K562 (cell line): ENCODE measurements around the gene KIF26B. TPM values are rescaled to one million over a fixed set of nuclear protein-coding genes. Genes with fewer than 3 reads are reported as not detected.

Experiments used
- ATAC-seq: fragments of 200-7000 bp; cut with Tn5 transposase; 3 replicates; pipeline ENCODE4 v1.9.1; 2020; ENCODE audit warnings: moderate library complexity
- BruUV-seq: library from RNA; stranded (reverse); fragments of 400-500 nt; replicated peaks from 2 replicates; lab custom pipeline; 2021; lab: Mats Ljungman, UMichigan
- CTCF ChIA-PET: fragments of 300-600 bp; formaldehyde crosslinking; extraction: SDS; loops from one replicate; lab custom pipeline; 2021; ENCODE audit warnings: low intra/inter-chr PET ratio; lab: Yijun Ruan, JAX
- POLR2A ChIA-PET: fragments of 300-600, 350-650 bp; sonication (Branson Sonifier 250); formaldehyde crosslinking; extraction: SDS; loops from one replicate; lab custom pipeline; 2021; ENCODE audit warnings: antibody characterized with exemption, inconsistent platforms; lab: Yijun Ruan, JAX
- DNase-seq, 4 experiments: peaks; one replicate each; pipeline versions ENCODE4 v3.0.0 to v3.0.0-alpha.2; 2011 to 2018; ENCODE audit warnings: low spot score in 3 of 4, mixed read lengths in 3 of 4; ENCODE audit errors: extremely low read depth in 1 of 4
- FAIRE-seq: peaks from 2 replicates; lab custom pipeline; 2011; peaks lifted over from hg19 to GRCh38; lab: Jason Lieb, UNC
- H2AFZ ChIP-seq: 2 replicates; pipeline ENCODE4 v1.6.0; 2011; ENCODE audit warnings: low read depth, low read length, control low read depth, inconsistent platforms
- H3K27ac ChIP-seq: fragments of 200-600 bp; 3 replicates; pipeline ENCODE4 v1.8.0; 2011; ENCODE audit warnings: low read depth, mild to moderate bottlenecking, control low read depth, inconsistent platforms, low read length, moderate library complexity, mixed read lengths; ENCODE audit errors: extremely low read depth
- H3K27me3 ChIP-seq, 2 experiments: fragments of 300-600 bp in 1 of 2; 2 replicates in 1 of 2; 3 replicates in 1 of 2; pipeline versions ENCODE4 v1.6.0 to v1.8.0; 2011; ENCODE audit warnings: inconsistent platforms in 2 of 2, low read length in 2 of 2, mild to moderate bottlenecking in 1 of 2, mixed read lengths in 1 of 2, moderate library complexity in 1 of 2; ENCODE audit not compliant: control insufficient read depth in 2 of 2, insufficient read depth in 2 of 2
- H3K36me3 ChIP-seq: fragments of 300-600 bp; 3 replicates; pipeline ENCODE4 v1.8.0; 2011; ENCODE audit warnings: mild to moderate bottlenecking, low read length, inconsistent platforms; ENCODE audit not compliant: control insufficient read depth, insufficient read depth
- H3K4me1 ChIP-seq, 2 experiments: fragments of 200-600 bp in 1 of 2; replicated peaks in 1 of 2; 2 replicates in 1 of 2; 3 replicates in 1 of 2; pipeline versions ENCODE4 v1.5.1 to v1.8.0; 2011; ENCODE audit warnings: inconsistent platforms in 2 of 2, low read length in 2 of 2, mild to moderate bottlenecking in 1 of 2, mixed read lengths in 1 of 2, moderate library complexity in 1 of 2; ENCODE audit not compliant: control insufficient read depth in 2 of 2, insufficient read depth in 2 of 2
- H3K4me2 ChIP-seq: 2 replicates; pipeline ENCODE4 v1.6.1; 2011; ENCODE audit warnings: low read length, control low read depth, inconsistent platforms, mixed read lengths; ENCODE audit not compliant: insufficient read depth
- H3K4me3 ChIP-seq: fragments of 200-600 bp; sonication (generic), shearing (Covaris generic); 2 replicates; pipeline ENCODE4 v1.5.1; 2016; ENCODE audit warnings: control low read depth, inconsistent platforms
- H3K79me2 ChIP-seq: fragments of 200-600 bp; 3 replicates; pipeline ENCODE4 v1.8.0; 2011; ENCODE audit warnings: low read length, inconsistent platforms; ENCODE audit not compliant: control insufficient read depth, insufficient read depth
- H3K9ac ChIP-seq, 2 experiments: 2 replicates each; pipeline versions ENCODE4 v1.6.0 to v1.6.1; 2011; ENCODE audit warnings: low read depth in 2 of 2, low read length in 2 of 2, control low read depth in 1 of 2, inconsistent platforms in 1 of 2, mild to moderate bottlenecking in 1 of 2, mixed read lengths in 1 of 2; ENCODE audit not compliant: insufficient read depth in 1 of 2
- H3K9me1 ChIP-seq: one replicate; pipeline ENCODE4 v1.6.0; 2011; ENCODE audit warnings: inconsistent platforms, mild to moderate bottlenecking, low read length, moderate library complexity; ENCODE audit not compliant: control insufficient read depth, insufficient read depth
- H3K9me3 ChIP-seq: replicated peaks from 2 replicates; pipeline ENCODE4 v1.5.1; 2011; ENCODE audit warnings: low read depth, low read length, inconsistent platforms; ENCODE audit not compliant: control insufficient read depth, insufficient read depth
- H4K20me1 ChIP-seq: replicated peaks from 2 replicates; pipeline ENCODE4 v1.6.1; 2011; ENCODE audit warnings: low read length, inconsistent platforms, mixed read lengths; ENCODE audit not compliant: control insufficient read depth, insufficient read depth
- CHD1 ChIP-seq: fragments of 200-600 bp; sonication (generic); IDR thresholded peaks from one replicate; pipeline ENCODE4 v1.6.1; 2012; ENCODE audit warnings: mild to moderate bottlenecking, moderate library complexity, low read length, inconsistent platforms
- CREB5 ChIP-seq: fragments of 250-450 bp; sonication (Bioruptor Pico); IDR thresholded peaks from 2 replicates; pipeline ENCODE4 v1.5.0; 2020; ENCODE audit warnings: mild to moderate bottlenecking
- ILF3 ChIP-seq: fragments of 450-650 bp; IDR thresholded peaks from 2 replicates; pipeline ENCODE4 v1.6.1; 2018; ENCODE audit warnings: antibody characterized with exemption, mild to moderate bottlenecking, moderate library complexity, borderline replicate concordance
- MTA1 ChIP-seq: fragments of 450-650 bp; IDR thresholded peaks from 2 replicates; pipeline ENCODE4 v1.6.1; 2017; ENCODE audit warnings: borderline replicate concordance
- NCOA1 ChIP-seq: fragments of 450-650 bp; IDR thresholded peaks from 2 replicates; pipeline ENCODE4 v1.6.1; 2016; ENCODE audit warnings: low read depth
- PYGO2 ChIP-seq: fragments of 450-650 bp; IDR thresholded peaks from 2 replicates; pipeline ENCODE4 v1.6.1; 2016; ENCODE audit warnings: mild to moderate bottlenecking, missing genetic modification characterization, moderate library complexity, missing compliant biosample characterization
- RBBP5 ChIP-seq: fragments of 200-600 bp; sonication (generic); IDR thresholded peaks from 2 replicates; pipeline ENCODE4 v1.6.1; 2012; ENCODE audit warnings: borderline replicate concordance, mild to moderate bottlenecking, low read length, control low read depth, inconsistent platforms; ENCODE audit not compliant: insufficient read depth, poor library complexity, severe bottlenecking
- TEAD1 ChIP-seq, 2 experiments: fragments of 450-650 bp in 1 of 2; sonication (generic) in 1 of 2; formaldehyde crosslinking; IDR thresholded peaks; 2 replicates each; pipeline versions ENCODE4 v1.4.0 to v1.8.0; 2020 to 2022; ENCODE audit warnings: mild to moderate bottlenecking in 2 of 2, missing genetic modification reagents in 1 of 2
- UBTF ChIP-seq, 2 experiments: IDR thresholded peaks; 2 replicates each; pipeline ENCODE4 v1.6.1; 2012; ENCODE audit warnings: improper control_type of control experiment in 2 of 2, low read depth in 2 of 2, low read length in 2 of 2, borderline replicate concordance in 1 of 2
- USF2 ChIP-seq: sonication (generic); formaldehyde crosslinking; IDR thresholded peaks from 2 replicates; pipeline ENCODE4 v1.5.0; 2020; ENCODE audit warnings: missing genetic modification reagents
- ZNF512 ChIP-seq: IDR thresholded peaks from 2 replicates; pipeline ENCODE4 v1.6.1; 2016; ENCODE audit warnings: missing genetic modification characterization, missing compliant biosample characterization
- WGBS: fragments of 100-300 bp; shearing (Covaris generic); methylation state at CpG from one replicate; pipeline ENCODE4 v1.1.6; 2016; ENCODE audit warnings: low coverage, mixed read lengths; ENCODE audit not compliant: insufficient coverage; ENCODE audit errors: missing lambda C conversion rate; 5-methylcytosine and 5-hydroxymethylcytosine counted together
- in situ Hi-C: fragments of 300-500 bp; cut with MboI; formaldehyde crosslinking; loops from 4 replicates; pipeline ENCODE4 v1.15.0; 2018; ENCODE audit warnings: inconsistent platforms, mixed read lengths
- intact Hi-C: fragments of 100-400 bp; cut with micrococcal nuclease; formaldehyde crosslinking; loops from 2 replicates; pipeline ENCODE4 v1.14.2; 2022
- polyA plus RNA-seq, 8 experiments: library from polyadenylated mRNA; depleted of rRNA in 4 of 8; stranded (reverse) in 5 of 8; unstranded in 3 of 8; fragments of >200 nt; fragmentation: Nextera tagmentation in 2 of 8; fragmentation: Illumina TruSeq in 1 of 8; extraction: Ambion mirVana in 2 of 8; extraction: Trizol in 1 of 8; gene quantifications; 2 replicates each; pipeline versions ENCODE4 v1.2.1 to v1.2.3, GENCODE V29; 2011 to 2014; ENCODE audit warnings: inconsistent platforms in 1 of 8, missing spikeins in 1 of 8
- total RNA-seq, 7 experiments: library from RNA; depleted of rRNA in 6 of 7; stranded (reverse); fragments of >200 nt in 6 of 7; fragmentation: Illumina TruSeq in 2 of 7; extraction: Trizol in 2 of 7; gene quantifications; 2 replicates each; pipeline versions ENCODE4 v1.2.1 to v1.2.3, GENCODE V29; 2011 to 2021; ENCODE audit warnings: low replicate concordance in 1 of 7
- TF ChIP-seq, protein P1 (sequence below): fragments of 250-450 bp; sonication (Bioruptor Pico); IDR thresholded peaks from 2 replicates; pipeline ENCODE4 v1.8.0; 2022; ENCODE audit warnings: moderate library complexity, mild to moderate bottlenecking, inconsistent platforms
- TF ChIP-seq, protein P2 (sequence below): sonication (generic); formaldehyde crosslinking; IDR thresholded peaks from 2 replicates; pipeline ENCODE4 v1.8.1; 2023; ENCODE audit warnings: mild to moderate bottlenecking, missing genetic modification reagents

The KIF26B gene
- total and polyA plus RNA-seq, 9 of the 15 experiments (the other 6 are each of a cell fraction or from before 2014, with no cell fraction given), result 0.02 to 0.08 (median 0.03) TPM; not detected in 6

DNA sequence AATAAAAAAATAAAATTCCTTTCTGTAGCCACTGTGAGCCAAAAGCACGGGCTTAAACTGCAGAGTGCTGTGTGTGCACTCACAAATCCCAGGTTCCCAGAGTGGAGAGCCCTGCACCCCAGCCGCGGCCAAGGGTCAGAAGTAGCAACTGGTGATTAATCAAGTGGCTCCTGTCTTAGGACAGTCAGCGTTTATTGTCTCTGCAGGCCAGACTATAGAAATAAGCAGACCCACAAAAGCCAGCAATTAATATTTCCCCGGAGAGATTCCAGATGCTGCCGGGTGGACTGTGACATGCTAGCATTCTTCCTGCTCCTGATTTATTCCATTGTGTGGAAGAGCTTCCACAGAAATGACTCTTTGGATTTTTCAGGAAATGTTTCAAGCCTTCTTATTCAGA, 412.2 kb downstream of the KIF26B start:
- H3K9ac ChIP-seq, result no peak overlapping the region
- H3K9me1 ChIP-seq, result no peaks in the 10 kb centered on the region
- CTCF ChIA-PET, result no interaction called here
- intact Hi-C loops, result no loop called here
- H2AFZ ChIP-seq, result no peak overlapping the region
- no peak for DNase-seq
- H3K27me3 ChIP-seq, result peaks cover 29 to 62% of the 10 kb centered on the region in 2 experiments
- H3K4me3 ChIP-seq, result no peak overlapping the region
- 0% methylated on average over 6 of the region's 6 CpGs for WGBS
- no peak for ATAC-seq
- POLR2A ChIA-PET, result no interaction called here
- H4K20me1 ChIP-seq, result no peaks in the 10 kb centered on the region
- no peaks in the 10 kb centered on the region; the same call in 1 of the 2 replicates for H3K9me3 ChIP-seq
- FAIRE-seq, result no peak
- no peaks in the 10 kb centered on the region for H3K79me2 ChIP-seq
- in situ Hi-C loops, result no loop called here
- no peak overlapping the region for H3K27ac ChIP-seq
- no TSS peak for BruUV-seq
- H3K36me3 ChIP-seq, result no peaks in the 10 kb centered on the region
- no peaks in the 10 kb centered on the region for H3K4me1 ChIP-seq
- H3K4me2 ChIP-seq, result no peak overlapping the region
- TF ChIP-seq CREB5 (CRISPR knock-in tag), result no peak
- TF ChIP-seq NCOA1, result no peak
- TF ChIP-seq, protein P1, sequence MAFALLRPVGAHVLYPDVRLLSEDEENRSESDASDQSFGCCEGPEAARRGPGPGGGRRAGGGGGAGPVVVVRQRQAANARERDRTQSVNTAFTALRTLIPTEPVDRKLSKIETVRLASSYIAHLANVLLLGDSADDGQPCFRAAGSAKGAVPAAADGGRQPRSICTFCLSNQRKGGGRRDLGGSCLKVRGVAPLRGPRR (CRISPR knock-in tag), result no peak
- no peak for TF ChIP-seq MTA1
- TF ChIP-seq ZNF512 (tag), result no peak
- no peak for TF ChIP-seq CHD1
- TF ChIP-seq USF2 (CRISPR knock-in tag), result no peak
- TF ChIP-seq UBTF (IDR thresholded peaks at IDR 0.05; ENCODE audit: borderline replicate concordance in 1 of 2, low read depth in 2 of 2, low read length in 2 of 2), result no peak
- no peak for TF ChIP-seq PYGO2 (tag)
- no peak for TF ChIP-seq TEAD1 (CRISPR knock-in tag; IDR thresholded peaks at IDR 0.05)
- no peak for TF ChIP-seq RBBP5
- no peak for TF ChIP-seq ILF3
- TF ChIP-seq, protein P2, sequence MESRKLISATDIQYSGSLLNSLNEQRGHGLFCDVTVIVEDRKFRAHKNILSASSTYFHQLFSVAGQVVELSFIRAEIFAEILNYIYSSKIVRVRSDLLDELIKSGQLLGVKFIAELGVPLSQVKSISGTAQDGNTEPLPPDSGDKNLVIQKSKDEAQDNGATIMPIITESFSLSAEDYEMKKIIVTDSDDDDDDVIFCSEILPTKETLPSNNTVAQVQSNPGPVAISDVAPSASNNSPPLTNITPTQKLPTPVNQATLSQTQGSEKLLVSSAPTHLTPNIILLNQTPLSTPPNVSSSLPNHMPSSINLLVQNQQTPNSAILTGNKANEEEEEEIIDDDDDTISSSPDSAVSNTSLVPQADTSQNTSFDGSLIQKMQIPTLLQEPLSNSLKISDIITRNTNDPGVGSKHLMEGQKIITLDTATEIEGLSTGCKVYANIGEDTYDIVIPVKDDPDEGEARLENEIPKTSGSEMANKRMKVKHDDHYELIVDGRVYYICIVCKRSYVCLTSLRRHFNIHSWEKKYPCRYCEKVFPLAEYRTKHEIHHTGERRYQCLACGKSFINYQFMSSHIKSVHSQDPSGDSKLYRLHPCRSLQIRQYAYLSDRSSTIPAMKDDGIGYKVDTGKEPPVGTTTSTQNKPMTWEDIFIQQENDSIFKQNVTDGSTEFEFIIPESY, result no peak
